Loucy (cell line): ENCODE data around the gene GNRH2.

ENCODE experiments used
- H2AFZ ChIP-seq: fragments of 200-600 bp; sonication (generic); 2 replicates; pipeline ENCODE4 v1.6.0; 2016; ENCODE audit warnings: antibody characterized with exemption, mild to moderate bottlenecking, low read length, moderate library complexity
- H3F3A ChIP-seq: fragments of 200-600 bp; 2 replicates; pipeline ENCODE4 v1.6.0; 2016; ENCODE audit warnings: antibody characterized with exemption, low read depth, mild to moderate bottlenecking
- H3K27me3 ChIP-seq: fragments of 200-600 bp; sonication (generic); 2 replicates; pipeline ENCODE4 v1.6.1; 2014; ENCODE audit warnings: low read length, mild to moderate bottlenecking; ENCODE audit not compliant: insufficient read depth, poor library complexity, severe bottlenecking
- H3K36me3 ChIP-seq: fragments of 200-600 bp; sonication (generic); 2 replicates; pipeline ENCODE4 v1.6.1; 2016; ENCODE audit warnings: low read length; ENCODE audit not compliant: insufficient read depth
- H3K4me1 ChIP-seq: fragments of 200-600 bp; sonication (generic); 2 replicates; pipeline ENCODE4 v1.5.1; 2014; ENCODE audit warnings: low read length, mild to moderate bottlenecking; ENCODE audit not compliant: insufficient read depth, poor library complexity, severe bottlenecking
- H3K4me2 ChIP-seq: fragments of 200-600 bp; sonication (generic); 2 replicates; pipeline ENCODE4 v1.6.0; 2014; ENCODE audit warnings: antibody characterized with exemption, low read length, low read depth, mild to moderate bottlenecking; ENCODE audit not compliant: poor library complexity, severe bottlenecking
- H3K4me3 ChIP-seq: fragments of 200-600 bp; sonication (generic); 2 replicates; pipeline ENCODE4 v1.5.1; 2014; ENCODE audit warnings: low read length, mild to moderate bottlenecking, mixed read lengths; ENCODE audit not compliant: poor library complexity, severe bottlenecking
- H3K79me2 ChIP-seq: fragments of 200-600 bp; sonication (generic); 2 replicates; pipeline ENCODE4 v1.6.1; 2014; ENCODE audit warnings: low read length; ENCODE audit not compliant: insufficient read depth
- H3K9ac ChIP-seq: fragments of 200-600 bp; sonication (generic); 2 replicates; pipeline ENCODE4 v1.6.0; 2014; ENCODE audit warnings: mild to moderate bottlenecking, low read depth, low read length, moderate library complexity; ENCODE audit not compliant: poor library complexity, severe bottlenecking
- H3K9me2 ChIP-seq: fragments of 200-600 bp; sonication (generic); replicated peaks from 2 replicates; pipeline ENCODE4 v1.6.1; 2016; ENCODE audit warnings: low read depth, low read length, mixed read lengths
- H3K9me3 ChIP-seq: fragments of 200-600 bp; sonication (generic); 2 replicates; pipeline ENCODE4 v1.6.1; 2014; ENCODE audit warnings: mild to moderate bottlenecking, antibody characterized with exemption, low read length, low read depth; ENCODE audit not compliant: insufficient read depth
- H4K20me1 ChIP-seq: fragments of 200-600 bp; sonication (generic); 2 replicates; pipeline ENCODE4 v1.6.0; 2014; ENCODE audit warnings: antibody characterized with exemption, low read length, mild to moderate bottlenecking; ENCODE audit not compliant: insufficient read depth, poor library complexity, severe bottlenecking
- EZH2phosphoT487 ChIP-seq: fragments of 200-600 bp; IDR thresholded peaks from 2 replicates; pipeline ENCODE4 v1.6.1; 2018; ENCODE audit warnings: antibody characterized with exemption, mild to moderate bottlenecking, moderate library complexity, borderline replicate concordance
- TF ChIP-seq, protein P1 (sequence below): fragments of 200-600 bp; sonication (generic); conservative IDR thresholded peaks from 2 replicates; pipeline ENCODE4 v1.5.1; 2014; ENCODE audit warnings: mild to moderate bottlenecking, antibody characterized with exemption, low read length

The GNRH2 gene

GRCh38 chr20:3040086-3040485, 3.3 kb upstream of the GNRH2 start:
- no peaks in the 10 kb centered on the region for H4K20me1 ChIP-seq
- no peak overlapping the region for H2AFZ ChIP-seq
- no peaks in the 10 kb centered on the region for H3K79me2 ChIP-seq
- peaks cover 3% of the 10 kb centered on the region for H3K4me1 ChIP-seq
- H3K36me3 ChIP-seq, result peaks cover 45% of the 10 kb centered on the region; the same call in 1 of the 2 replicates
- no peaks in the 10 kb centered on the region for H3K9me3 ChIP-seq
- no peaks in the 10 kb centered on the region for H3K9me2 ChIP-seq
- no peak overlapping the region for H3K9ac ChIP-seq
- no peak overlapping the region for H3K4me2 ChIP-seq
- H3K4me3 ChIP-seq, result no peak overlapping the region
- TF ChIP-seq, protein P1, sequence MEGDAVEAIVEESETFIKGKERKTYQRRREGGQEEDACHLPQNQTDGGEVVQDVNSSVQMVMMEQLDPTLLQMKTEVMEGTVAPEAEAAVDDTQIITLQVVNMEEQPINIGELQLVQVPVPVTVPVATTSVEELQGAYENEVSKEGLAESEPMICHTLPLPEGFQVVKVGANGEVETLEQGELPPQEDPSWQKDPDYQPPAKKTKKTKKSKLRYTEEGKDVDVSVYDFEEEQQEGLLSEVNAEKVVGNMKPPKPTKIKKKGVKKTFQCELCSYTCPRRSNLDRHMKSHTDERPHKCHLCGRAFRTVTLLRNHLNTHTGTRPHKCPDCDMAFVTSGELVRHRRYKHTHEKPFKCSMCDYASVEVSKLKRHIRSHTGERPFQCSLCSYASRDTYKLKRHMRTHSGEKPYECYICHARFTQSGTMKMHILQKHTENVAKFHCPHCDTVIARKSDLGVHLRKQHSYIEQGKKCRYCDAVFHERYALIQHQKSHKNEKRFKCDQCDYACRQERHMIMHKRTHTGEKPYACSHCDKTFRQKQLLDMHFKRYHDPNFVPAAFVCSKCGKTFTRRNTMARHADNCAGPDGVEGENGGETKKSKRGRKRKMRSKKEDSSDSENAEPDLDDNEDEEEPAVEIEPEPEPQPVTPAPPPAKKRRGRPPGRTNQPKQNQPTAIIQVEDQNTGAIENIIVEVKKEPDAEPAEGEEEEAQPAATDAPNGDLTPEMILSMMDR, result no peak
- TF ChIP-seq EZH2phosphoT487, result no peak
- no peaks in the 10 kb centered on the region for H3K27me3 ChIP-seq
- H3F3A ChIP-seq, result no peaks in the 10 kb centered on the region

DNA sequence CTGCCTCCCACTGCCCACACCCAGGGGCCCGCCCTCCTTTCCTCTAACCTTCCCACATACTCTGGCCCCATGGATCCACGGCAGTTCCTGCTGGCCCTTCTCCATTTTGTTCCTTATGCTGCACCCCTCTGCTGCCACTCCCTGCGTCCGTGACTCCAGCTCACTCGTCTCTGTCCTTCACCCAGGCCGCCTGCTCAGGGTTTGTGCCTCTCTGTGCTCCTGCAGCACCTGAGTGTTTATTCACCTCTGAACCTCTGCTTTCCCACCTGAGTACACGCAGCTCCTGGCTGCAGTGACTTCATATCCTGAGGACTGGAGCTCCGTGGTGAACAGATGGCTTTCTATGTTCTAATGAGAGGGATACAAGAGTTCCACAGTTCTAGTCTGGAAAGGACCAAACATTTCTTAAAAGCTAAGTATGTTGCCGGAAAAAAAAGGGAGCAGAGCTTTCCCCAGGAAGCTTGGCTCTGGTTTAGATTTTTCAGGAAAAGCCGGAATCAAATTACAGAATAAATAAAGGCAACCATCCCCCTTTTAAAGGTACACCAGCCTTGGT, 1.5 kb upstream of the GNRH2 start:
- TF ChIP-seq, protein P1, result no peak
- TF ChIP-seq EZH2phosphoT487, result no peak
- peaks cover 11% of the 10 kb centered on the region for H3K79me2 ChIP-seq
- H3K36me3 ChIP-seq, result peaks cover 26% of the 10 kb centered on the region; the same call in 1 of the 2 replicates
- peaks cover 8% of the 10 kb centered on the region for H3K4me1 ChIP-seq
- no peak overlapping the region for H3K9ac ChIP-seq
- no peak overlapping the region for H3K4me2 ChIP-seq
- H3K9me3 ChIP-seq, result no peaks in the 10 kb centered on the region
- peaks cover 8% of the 10 kb centered on the region for H4K20me1 ChIP-seq
- H3F3A ChIP-seq, result no peaks in the 10 kb centered on the region
- peaks cover 5% of the 10 kb centered on the region for H3K27me3 ChIP-seq
- H3K4me3 ChIP-seq, result no peak overlapping the region
- no peak overlapping the region for H2AFZ ChIP-seq
- no peaks in the 10 kb centered on the region for H3K9me2 ChIP-seq

- Histone ChIP-seq H3K9me3 (no peaks in the 10 kb centered on the region), H3K9me2 (no peaks in the 10 kb centered on the region), H3K4me1 (peaks cover 14% of the 10 kb centered on the region), H3K36me3 (peaks cover 21% of the 10 kb centered on the region; the same call in 1 of the 2 replicates), H2AFZ (no peak overlapping the region), H3K79me2 (peaks cover 18% of the 10 kb centered on the region), H3K27me3 (peaks cover 5% of the 10 kb centered on the region), H3K4me2 (no peak overlapping the region), H3K9ac (no peak overlapping the region), H3F3A (no peaks in the 10 kb centered on the region), H4K20me1 (peaks cover 14% of the 10 kb centered on the region), H3K4me3 (no peak overlapping the region)
- TF ChIP-seq, protein P1, result no peak
- TF ChIP-seq EZH2phosphoT487, result no peak
Measured at GRCh38 chr20:3042625-3043024, 797 bp upstream of the GNRH2 start.
